CD4-positive, alpha-beta T cell (primary cell): ENCODE measurements around the gene GPS1. TPM values are rescaled to one million over a fixed set of nuclear protein-coding genes. Genes with fewer than 3 reads are reported as not detected.

Experiments used
- ATAC-seq: fragments of 200-7000 bp; cut with Tn5 transposase; one replicate; pipeline ENCODE4 v1.10.0; 2022; ENCODE audit warnings: mild to moderate bottlenecking; ENCODE audit not compliant: poor library complexity
- CTCF ChIA-PET: fragments of 350-600 bp; sonication (Branson Sonifier 250); formaldehyde crosslinking; loops from one replicate; lab custom pipeline; 2021; ENCODE audit warnings: antibody characterized with exemption, inconsistent platforms; lab: Charles Lee
- POLR2A ChIA-PET: fragments of 350-600 bp; sonication (Branson Sonifier 250); formaldehyde crosslinking; loops from one replicate; lab custom pipeline; 2021; ENCODE audit warnings: antibody characterized with exemption, inconsistent platforms; lab: Charles Lee
- DNase-seq, 14 experiments: peaks; one replicate each; pipeline ENCODE4 v3.0.0-alpha.2; 2013 to 2020; ENCODE audit warnings: mixed read lengths in 2 of 14
- H3K27ac ChIP-seq, 2 donors: one replicate each; pipeline versions ENCODE4 v1.5.1 to v1.7.0; 2013; ENCODE audit warnings: low read length in 2 of 2, low read depth in 1 of 2, mild to moderate bottlenecking in 1 of 2
- H3K27me3 ChIP-seq, 2 experiments: 1 replicate in 1 of 2; 2 replicates in 1 of 2; pipeline versions ENCODE4 v1.6.1 to v1.7.0; 2013; ENCODE audit warnings: low read length in 2 of 2, control low read depth in 1 of 2, mild to moderate bottlenecking in 1 of 2, moderate library complexity in 1 of 2; ENCODE audit not compliant: insufficient read depth in 2 of 2, control insufficient read depth in 1 of 2
- H3K36me3 ChIP-seq: one replicate; pipeline ENCODE4 v1.6.1; 2013; ENCODE audit warnings: low read length, control low read depth; ENCODE audit not compliant: insufficient read depth
- H3K4me1 ChIP-seq: one replicate; pipeline ENCODE4 v1.6.1; 2013; ENCODE audit warnings: low read length, control low read depth; ENCODE audit not compliant: insufficient read depth
- H3K4me3 ChIP-seq: one replicate; pipeline ENCODE4 v1.5.1; 2013; ENCODE audit warnings: mild to moderate bottlenecking, low read length, moderate library complexity
- H3K9me3 ChIP-seq, 2 experiments: 1 replicate in 1 of 2; 2 replicates in 1 of 2; pipeline versions ENCODE4 v1.6.1 to v1.7.0; 2013; ENCODE audit warnings: low read length in 2 of 2, mild to moderate bottlenecking in 2 of 2, control low read depth in 1 of 2, moderate library complexity in 1 of 2; ENCODE audit not compliant: control insufficient read depth in 1 of 2, insufficient read depth in 1 of 2
- H3K27ac Mint-ChIP-seq: one replicate; pipeline ENCODE4 v1.8.0; 2020; ENCODE audit warnings: mixed read lengths
- H3K27me3 Mint-ChIP-seq: one replicate; pipeline ENCODE4 v1.8.0; 2021; ENCODE audit warnings: mixed read lengths
- H3K36me3 Mint-ChIP-seq: one replicate; pipeline ENCODE4 v1.8.0; 2021; ENCODE audit warnings: low read depth, mixed read lengths
- H3K4me1 Mint-ChIP-seq: one replicate; pipeline ENCODE4 v1.8.0; 2021; ENCODE audit warnings: low read depth, mixed read lengths
- H3K4me3 Mint-ChIP-seq: one replicate; pipeline ENCODE4 v1.8.0; 2020; ENCODE audit warnings: mild to moderate bottlenecking, mixed read lengths
- H3K9me3 Mint-ChIP-seq: one replicate; pipeline ENCODE4 v1.8.0; 2020; ENCODE audit warnings: mixed read lengths
- CTCF ChIP-seq: fragments of 200-600 bp; IDR thresholded peaks from one replicate; pipeline ENCODE4 v1.8.0; 2022; ENCODE audit warnings: antibody characterized with exemption, mild to moderate bottlenecking
- intact Hi-C, 2 experiments: fragments of 100-400 bp; cut with DNase I in 1 of 2; cut with micrococcal nuclease in 1 of 2; formaldehyde crosslinking; loops; one replicate each; pipeline versions ENCODE4 v1.15.1 to v1.9.0; 2023 to 2025; cut with DNase I, micrococcal nuclease
- total RNA-seq, 174 experiments: library from RNA in 2 of 174; stranded (reverse) in 2 of 174; gene quantifications; one replicate each; pipeline ENCODE4 v1.2.3 and lab custom pipeline; 2021 to 2026

GPS1 gene
- total RNA-seq, 2 experiments from 2014 or later, result 64.6 to 69.3 TPM

GRCh38 chr17:82034371-82035011 is 17.2 kb upstream of the GPS1 start:
- Histone ChIP-seq H3K27ac (no peak overlapping the region), H3K4me3 (no peak overlapping the region), H3K9me3 (no peaks in the 10 kb centered on the region), H3K36me3 (no peaks in the 10 kb centered on the region), H3K4me1 (peaks cover 47% of the 10 kb centered on the region), H3K27me3 (no peaks in the 10 kb centered on the region)
- ChIA-PET POLR2A (interaction anchor here (0.6 kb wide), 1 partner anchor 10 kb away, joined by 4 read pairs; no protein-coding TSS in a partner anchor), CTCF (interaction anchor here (1.7 kb wide), 1 partner anchor 75 kb away, joined by 5 read pairs; no protein-coding TSS in a partner anchor)
- peaks cover 30% of the 10 kb centered on the region for H3K4me1 Mint-ChIP-seq
- H3K36me3 Mint-ChIP-seq, result peaks cover 16% of the 10 kb centered on the region
- no peak for ATAC-seq
- H3K9me3 Mint-ChIP-seq, result no peaks in the 10 kb centered on the region
- H3K27me3 Mint-ChIP-seq, result no peaks in the 10 kb centered on the region
- intact Hi-C loops, result loop anchor here (5.0 to 10.0 kb wide), 6 partner anchors 90 to 520 kb away; partner anchors contain the start of genes HEXD (in 2 of the 2) and OGFOD3 (in 2 of the 2)
- DNase-seq, result no peak
- peak overlapping the region; percentile 60 for H3K27ac Mint-ChIP-seq
- H3K4me3 Mint-ChIP-seq, result peak overlapping the region; percentile 68
- no peak for TF ChIP-seq CTCF

GRCh38 chr17:82035488-82035887 is 16.2 kb upstream of the GPS1 start:
- POLR2A ChIA-PET, result interaction anchor here (0.8 to 1.8 kb wide), 2 partner anchors 63 to 262 kb away, joined by 5 to 6 read pairs; partner anchors contain the start of gene FASN
- no peaks in the 10 kb centered on the region for H3K36me3 ChIP-seq

More at GRCh38 chr17:82035488-82035887, 16.2 kb upstream of the GPS1 start:
- intact Hi-C loops, result loop anchor here (5.0 to 10.0 kb wide), 6 partner anchors 89 to 519 kb away; partner anchors contain the start of genes HEXD (in 2 of the 2) and OGFOD3 (in 2 of the 2)
- Histone ChIP-seq H3K9me3 (no peaks in the 10 kb centered on the region), H3K4me3 (no peak overlapping the region), H3K27ac (no peak overlapping the region), H3K4me1 (peaks cover 38% of the 10 kb centered on the region), H3K27me3 (no peaks in the 10 kb centered on the region)
- Mint-ChIP-seq H3K4me1 (peaks cover 26% of the 10 kb centered on the region), H3K4me3 (peak overlapping the region; percentile 79), H3K9me3 (no peaks in the 10 kb centered on the region), H3K27me3 (no peaks in the 10 kb centered on the region), H3K36me3 (peaks cover 16% of the 10 kb centered on the region), H3K27ac (peak overlapping the region; percentile 60)
- TF ChIP-seq CTCF, result no peak
- no peak for DNase-seq
- CTCF ChIA-PET, result interaction anchor here (1.7 kb wide), 1 partner anchor 76 kb away, joined by 5 read pairs; no protein-coding TSS in a partner anchor
- no peak for ATAC-seq
